HG03039 (cell line): ENCODE results near the gene SPRY4.
A peak's percentile ranks its signal among the peaks of the same experiment; 100 is the strongest.
"Not testable (repeated sequence)": the region's sequence is repeated elsewhere in the genome, so short reads cannot be mapped to it uniquely, and the experiment has no call there.

Source experiments
- ATAC-seq: cut with Tn5 transposase; IDR thresholded peaks from one replicate; pipeline ENCODE4 v1.9.1; 2021; ENCODE audit warnings: mild to moderate bottlenecking, moderate library complexity; ENCODE audit not compliant: unreplicated experiment

SPRY4 gene

GRCh38 chr5:142339781-142340180, 15.0 kb upstream of the SPRY4 start:
- ATAC-seq, result no peak

- ATAC-seq, result no peak
Observed at GRCh38 chr5:142334538-142334937, 9.7 kb upstream of the SPRY4 start.

DNA sequence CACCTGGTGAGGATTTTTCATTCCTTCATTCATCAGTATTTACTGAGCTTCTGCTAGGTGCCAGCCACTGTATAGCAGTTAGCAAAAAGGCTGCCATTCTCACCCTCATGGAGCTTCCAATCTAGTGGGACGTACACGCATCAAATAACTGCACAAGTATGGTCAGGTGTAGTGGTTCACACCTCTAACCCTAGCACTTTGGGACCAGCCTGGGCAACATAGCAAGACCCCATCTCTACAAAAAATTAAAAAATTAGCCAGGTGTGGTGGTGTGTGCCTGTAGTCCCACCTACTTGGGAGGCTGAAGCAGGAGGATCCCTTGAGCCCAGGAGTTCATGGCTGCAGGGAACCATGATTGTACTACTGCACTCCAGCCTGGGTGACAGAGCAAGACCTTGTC, 8.9 kb upstream of the SPRY4 start:
- not testable (repeated sequence) for ATAC-seq

DNA sequence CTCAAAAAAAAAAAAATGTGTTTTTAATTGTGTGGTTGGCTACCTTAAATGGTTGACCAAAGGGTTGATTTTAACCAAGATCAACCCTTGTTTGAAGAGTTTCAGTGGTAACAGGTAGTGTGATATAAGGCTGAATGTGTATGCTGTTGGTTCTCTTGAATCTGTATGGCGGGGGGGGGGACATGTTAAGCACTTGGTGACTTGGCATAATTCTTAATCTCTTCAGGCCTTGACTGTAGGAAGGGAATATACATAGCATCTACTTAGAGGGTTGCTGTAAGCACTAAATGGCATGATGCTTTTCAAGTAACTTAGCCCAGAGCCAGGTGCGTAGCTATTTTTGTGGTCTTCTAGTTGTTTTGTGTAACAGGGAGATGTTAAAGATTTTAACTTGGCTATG, 5.6 kb upstream of the SPRY4 start:
- ATAC-seq, result no peak

DNA sequence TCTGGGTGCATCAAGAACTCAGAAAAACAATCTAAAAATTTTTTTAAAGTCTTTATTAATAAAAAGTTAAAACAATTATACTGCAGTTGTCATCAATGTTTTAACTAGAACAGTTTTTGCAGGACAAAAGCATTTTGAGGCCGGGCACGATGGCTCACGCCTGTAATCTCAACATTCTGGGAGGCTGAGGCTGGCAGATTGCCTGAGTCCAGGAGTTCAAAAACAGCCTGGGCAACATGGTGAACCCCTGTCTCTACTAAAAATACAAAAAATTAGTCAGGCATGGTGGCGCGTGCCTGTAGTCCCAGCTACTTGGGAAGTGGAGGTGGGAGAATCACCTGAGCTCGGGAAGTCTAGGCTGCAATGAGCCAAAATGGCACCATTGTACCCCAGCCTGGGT, 5.2 kb upstream of the SPRY4 start:
- ATAC-seq, result no peak

DNA sequence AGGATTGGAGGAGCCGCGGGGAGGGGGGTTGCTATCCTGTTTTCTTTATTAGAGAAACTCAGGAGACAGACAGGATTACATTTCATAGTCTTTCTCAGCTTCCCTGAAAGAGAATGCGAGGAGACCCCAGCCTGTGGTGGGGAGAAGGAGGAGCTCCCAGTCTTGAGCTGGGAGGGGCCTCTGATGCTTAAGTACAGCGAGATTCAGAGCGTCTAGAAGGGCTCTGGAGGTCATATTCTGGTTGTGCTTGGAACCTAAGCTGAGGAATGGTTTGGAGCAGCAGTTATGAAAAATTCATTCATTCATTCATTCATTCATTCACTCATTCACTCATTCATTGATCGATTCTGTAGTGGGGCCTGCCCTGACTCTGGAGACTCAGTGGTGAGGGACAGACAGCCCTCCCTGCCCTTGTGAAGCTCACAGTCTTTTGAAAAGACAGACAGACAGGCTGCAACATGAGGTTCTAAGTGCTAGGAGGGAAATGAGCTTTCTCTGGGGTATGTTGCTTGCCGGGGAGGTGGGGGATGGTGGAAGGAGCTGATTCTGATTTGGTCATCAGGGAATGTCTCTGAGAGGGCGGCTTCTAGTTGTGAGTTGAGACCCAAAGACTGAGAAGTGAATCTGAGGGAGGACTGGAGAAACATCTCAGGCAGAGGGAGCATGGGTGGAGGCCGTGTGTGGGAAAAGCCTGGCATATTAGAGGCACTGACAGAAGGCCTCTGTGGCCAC, 2.5 kb upstream of the SPRY4 start:
- no peak for ATAC-seq

DNA sequence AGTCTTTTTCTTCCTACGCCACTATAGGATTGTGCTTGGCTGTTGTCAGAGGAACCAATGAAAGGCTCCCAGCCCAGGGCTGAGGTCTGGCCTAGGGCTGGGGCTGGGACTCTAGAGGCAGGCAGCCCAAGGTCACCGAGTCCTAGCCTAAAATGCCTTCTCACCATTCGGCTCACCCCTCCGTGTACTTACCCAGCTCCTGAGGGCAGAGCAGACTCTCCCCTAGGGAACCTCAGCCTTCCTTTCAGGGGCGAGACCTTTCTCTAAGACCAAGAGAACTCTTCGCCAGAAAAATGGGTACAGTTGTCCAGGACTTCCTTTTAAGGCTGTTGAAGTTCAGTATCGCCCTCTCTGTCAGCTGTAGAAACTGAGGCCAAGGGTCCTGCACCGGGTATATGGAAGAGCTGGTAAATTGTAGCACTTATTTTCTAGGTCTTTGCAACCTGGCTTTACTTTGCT, 1.7 kb upstream of the SPRY4 start:
- no peak for ATAC-seq

DNA sequence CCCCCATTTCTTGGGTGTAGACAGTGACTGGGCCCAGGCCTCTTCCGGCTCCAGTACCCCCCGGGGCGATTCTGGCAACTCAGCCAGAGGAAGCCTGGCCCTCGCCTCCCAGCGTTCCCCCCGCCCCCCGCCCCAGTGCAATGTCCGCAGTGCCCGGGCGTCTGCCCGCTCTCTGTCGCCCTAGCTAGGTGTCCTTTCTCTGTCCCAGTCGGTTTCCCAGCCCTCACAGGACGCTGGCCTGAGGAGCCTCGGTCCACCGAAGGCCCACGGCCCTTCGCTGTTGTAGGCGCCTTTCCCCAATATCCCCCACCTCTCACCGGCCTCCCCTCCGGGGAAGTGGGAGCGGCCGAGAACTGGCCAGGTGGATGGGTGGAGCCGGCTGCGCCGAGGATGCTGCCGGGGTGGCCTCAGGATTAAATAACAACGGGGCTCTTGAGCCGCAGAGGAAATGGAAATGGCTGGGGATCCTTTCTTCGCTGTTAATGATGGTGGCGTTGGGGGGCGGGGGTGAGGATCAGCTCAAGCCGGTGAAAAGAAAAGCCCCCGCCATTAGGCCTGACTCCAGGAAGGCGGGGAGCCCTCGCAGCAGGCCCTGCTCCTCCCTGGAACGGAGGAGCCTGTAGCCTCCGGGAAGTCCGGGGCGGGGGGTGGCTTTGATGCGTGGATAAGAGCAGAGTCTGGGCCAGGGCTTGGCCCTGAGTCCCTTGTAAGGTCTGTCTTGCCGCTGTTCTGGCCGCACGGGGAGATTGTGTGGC, 1.1 kb upstream of the SPRY4 start:
- no peak for ATAC-seq

GRCh38 chr5:142324136-142324870, 518 bp downstream of the SPRY4 start:
- peak; percentile 47 for ATAC-seq

DNA sequence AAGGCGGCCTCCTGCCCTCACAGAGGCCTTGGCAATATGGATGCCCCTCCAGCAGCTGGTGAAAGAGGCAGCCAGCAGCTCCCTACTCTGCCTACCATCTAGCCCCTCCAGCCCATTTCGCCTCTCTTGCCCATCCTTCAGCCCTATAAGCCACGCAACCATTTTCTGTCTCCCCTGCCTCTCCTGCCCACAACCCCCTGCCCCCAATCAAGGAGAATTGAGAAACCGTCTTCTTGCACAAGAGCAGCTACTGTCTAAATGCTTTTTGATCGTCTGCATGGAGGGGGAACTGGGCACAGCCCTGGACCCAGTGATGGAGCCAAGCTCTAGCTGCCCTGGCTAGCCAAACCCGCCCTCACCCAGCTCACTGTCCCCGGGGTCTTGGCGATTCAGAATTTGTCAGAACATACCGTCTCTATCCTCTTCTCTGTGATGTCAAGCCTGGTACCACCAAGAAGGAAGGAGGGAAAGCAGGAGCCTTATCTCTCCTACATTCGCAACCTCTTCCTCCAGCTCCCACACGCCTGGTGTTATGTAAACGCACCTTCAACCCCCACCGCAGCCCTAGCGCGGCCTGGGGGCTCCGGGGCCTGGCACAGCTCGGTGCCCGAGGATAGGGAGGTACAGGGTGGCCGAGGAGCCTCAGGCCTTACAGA, 1.2 kb downstream of the SPRY4 start:
- no peak for ATAC-seq

DNA sequence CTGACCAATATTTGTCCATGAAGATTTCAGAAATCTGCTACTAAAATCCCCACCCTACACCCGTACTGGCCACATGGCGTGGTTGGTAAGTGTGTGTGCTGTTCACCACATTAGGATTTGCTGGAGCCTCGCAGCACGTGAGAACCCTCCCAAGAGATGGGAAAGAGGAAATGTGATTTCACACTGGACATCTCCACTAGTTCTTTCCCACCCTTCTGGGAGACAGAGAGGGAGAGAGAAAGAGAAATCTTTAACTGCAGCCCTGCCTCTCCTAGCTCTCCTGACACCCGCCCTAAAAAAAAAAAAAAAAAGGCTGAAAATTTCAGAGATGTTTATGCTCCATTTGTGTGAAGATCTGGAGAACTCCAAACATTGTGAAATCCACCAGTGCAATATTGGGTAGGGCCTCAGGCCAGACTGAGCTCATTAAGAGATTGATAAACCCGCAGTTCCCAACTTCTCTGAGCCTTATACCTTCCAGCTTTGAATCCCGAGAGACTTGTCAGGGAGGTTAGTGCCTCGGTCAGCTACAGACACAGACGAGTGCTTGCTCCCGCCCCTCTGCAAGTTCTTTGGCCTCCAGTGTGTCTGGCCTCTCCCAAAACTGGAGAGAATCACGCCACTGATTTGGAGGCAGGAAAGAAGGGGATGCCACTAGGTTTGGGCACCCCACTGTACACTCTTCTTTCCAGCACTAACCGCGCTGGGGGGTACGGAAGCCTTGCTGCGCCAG, 1.9 kb downstream of the SPRY4 start:
- no peak for ATAC-seq

GRCh38 chr5:142322403-142322746, 2.4 kb downstream of the SPRY4 start:
- no peak for ATAC-seq

DNA sequence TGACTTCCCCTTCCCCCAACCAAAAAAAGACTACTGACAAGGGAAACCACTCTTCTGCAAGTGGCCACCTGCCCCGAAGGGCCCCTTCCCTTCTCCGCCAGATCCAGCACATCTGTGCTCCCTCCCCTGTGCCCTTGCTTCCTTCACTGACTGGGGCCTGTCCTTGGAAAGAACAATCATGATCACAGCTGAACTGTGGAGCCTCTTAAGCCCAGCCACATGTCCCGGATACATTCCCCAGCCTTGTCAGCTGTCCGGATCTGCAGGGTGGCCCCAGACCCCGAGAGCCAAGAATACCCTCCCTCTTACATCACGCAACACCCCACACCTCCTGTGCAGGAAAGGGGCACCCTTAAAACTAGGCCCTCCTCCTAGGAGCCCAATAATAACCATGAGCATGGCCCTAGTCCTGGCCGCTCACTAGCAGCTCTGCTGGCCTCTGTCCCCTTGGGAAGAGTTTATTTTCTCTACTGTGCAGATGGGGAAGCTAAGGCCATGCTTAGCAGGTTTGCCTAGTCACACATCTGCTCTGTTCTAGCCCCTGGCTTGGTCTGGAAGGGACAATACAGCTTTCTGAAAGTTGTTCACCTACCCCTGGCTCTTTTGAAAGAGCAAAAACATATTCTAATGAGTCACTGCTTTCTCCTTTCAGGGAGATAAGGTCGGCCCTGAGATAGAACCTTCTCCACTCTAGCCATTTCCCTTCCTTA, 3.8 kb downstream of the SPRY4 start:
- no peak for ATAC-seq

DNA sequence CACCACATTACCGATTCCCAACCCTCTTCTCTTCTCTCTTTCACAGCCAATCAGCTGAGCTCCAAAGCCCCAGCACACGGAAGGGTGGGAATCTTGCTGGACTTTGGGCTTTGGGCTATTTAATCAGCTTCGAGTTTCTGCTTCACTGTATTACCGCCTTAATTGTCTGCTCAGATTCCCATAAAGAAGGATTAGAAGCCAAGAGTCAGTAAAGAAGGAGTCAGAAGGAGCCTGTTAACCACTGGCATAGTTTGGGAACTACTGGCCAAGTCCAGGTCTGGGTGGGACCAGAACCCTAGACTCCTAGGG, 4.4 kb downstream of the SPRY4 start:
- ATAC-seq, result no peak

DNA sequence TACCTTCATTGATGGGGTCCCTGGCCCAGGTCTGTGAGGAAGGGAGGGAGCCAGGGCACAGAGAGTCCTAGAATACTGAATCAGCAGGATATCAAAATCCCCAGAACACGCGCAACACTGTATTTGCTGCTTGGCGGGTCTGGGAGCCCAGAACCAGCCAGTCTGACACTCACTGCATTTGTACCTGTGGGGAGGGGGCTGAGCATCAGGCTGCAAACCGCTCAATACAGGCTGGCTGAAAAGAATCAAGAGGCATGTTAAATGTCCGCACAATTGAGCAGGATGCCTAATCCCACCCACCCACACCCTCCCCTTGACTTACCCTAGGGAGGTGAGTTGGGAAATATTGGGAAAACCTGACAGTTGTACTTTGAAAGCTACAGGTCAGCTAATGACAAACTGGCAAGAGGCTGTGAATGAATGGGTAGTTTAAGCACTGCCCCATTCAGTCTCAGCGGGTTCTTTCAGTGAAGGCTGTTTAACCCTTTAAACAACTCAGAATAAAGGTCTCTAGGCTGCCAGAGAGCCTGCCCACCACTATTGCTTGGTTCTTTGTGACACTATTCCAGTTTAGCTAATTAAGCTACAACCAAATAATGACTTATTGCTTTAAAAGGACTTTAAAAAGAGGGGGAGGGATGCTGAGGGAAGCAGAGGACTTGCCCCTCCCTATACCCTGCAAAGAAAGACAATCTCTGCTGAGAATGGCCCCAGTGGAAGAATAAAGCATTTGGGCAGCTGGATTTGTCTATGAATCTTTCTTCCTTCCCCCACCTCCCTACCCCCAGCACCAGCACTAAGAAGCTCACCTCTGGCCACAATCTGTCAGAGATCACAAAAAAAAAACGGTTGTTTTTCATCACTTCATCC, 5.0 kb downstream of the SPRY4 start:
- ATAC-seq, result no peak

DNA sequence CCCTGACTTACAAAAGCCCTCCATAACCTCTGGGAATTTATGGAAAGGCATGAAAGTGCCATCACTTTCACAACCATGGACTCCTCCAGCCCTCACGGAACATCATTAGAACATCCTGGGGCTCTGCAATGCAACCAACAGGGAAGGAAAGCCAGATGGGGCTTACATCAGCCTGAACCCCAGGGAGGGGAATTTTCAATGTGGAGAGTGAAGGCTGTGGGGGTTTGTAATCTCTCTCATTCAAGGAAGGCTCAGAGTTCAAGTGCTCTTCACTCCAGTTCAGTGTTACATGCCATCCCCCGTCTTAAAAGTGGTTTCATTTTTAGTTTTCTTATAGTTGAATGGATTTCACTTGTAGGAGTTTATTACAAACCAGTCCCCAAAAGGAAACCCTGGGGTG, 5.7 kb downstream of the SPRY4 start:
- ATAC-seq, result no peak

DNA sequence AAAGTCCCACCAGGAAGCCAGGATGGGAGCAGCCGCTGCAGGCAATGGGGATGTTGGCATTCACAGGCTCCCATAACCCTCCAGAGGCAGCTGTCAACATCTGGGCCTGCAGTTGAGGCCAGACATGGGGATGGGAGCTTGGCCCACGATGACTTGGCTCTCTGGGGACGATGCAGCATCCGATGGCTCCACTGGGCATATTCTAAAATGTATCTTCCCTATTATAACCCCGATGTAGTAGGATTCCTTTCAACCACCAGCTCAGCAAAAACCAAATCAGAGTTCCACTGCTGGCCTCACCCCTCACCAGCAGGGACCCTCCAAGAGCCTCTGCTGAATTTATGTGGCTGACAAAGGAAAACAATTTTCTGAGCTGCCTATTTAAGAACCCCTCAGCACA, 7.1 kb downstream of the SPRY4 start:
- ATAC-seq, result no peak

DNA sequence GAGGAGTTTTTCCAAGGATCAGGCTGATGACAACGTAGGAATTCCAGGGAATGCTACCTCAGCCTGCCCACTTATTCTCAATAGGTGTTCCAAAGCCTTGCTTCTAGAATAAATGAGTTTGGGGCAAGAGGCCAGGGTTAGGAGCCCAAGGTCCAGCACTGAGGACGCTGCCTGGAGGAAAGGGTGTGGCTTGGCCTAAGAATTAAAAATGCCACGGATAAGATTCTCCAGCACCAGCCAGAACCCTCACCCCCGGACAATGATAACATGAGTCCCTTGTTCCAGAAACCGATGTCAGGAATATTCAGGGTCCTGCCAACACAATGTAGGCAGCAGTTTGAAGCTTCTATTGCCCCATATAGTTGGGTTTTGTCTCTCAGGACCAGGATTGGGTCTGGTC, 7.6 kb downstream of the SPRY4 start:
- no peak for ATAC-seq

DNA sequence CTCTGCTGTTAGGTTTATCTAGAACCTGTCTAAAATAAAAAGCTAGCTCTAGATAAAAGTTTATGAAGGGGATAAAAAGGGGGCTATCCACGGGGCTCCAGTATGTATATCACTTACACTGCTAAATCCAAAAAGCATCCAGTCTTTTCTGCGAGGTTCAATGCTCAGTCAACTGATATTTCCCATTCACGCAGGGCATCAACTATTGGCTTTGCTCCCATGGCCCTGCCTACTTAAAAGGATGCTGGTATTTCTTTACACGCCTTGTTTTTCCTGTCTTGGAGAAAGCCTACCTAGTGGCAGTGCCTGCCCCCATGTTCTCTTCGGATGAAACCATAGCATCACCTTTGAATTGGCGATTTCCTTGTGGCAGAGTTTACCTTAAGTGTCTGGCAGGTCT, 8.1 kb downstream of the SPRY4 start:
- no peak for ATAC-seq
